Measurements from ENCODE around the gene PSPN.
A peak's percentile ranks its signal among the peaks of the same experiment; 100 is the strongest.

PSPN gene, protein sequence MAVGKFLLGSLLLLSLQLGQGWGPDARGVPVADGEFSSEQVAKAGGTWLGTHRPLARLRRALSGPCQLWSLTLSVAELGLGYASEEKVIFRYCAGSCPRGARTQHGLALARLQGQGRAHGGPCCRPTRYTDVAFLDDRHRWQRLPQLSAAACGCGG

DNA sequence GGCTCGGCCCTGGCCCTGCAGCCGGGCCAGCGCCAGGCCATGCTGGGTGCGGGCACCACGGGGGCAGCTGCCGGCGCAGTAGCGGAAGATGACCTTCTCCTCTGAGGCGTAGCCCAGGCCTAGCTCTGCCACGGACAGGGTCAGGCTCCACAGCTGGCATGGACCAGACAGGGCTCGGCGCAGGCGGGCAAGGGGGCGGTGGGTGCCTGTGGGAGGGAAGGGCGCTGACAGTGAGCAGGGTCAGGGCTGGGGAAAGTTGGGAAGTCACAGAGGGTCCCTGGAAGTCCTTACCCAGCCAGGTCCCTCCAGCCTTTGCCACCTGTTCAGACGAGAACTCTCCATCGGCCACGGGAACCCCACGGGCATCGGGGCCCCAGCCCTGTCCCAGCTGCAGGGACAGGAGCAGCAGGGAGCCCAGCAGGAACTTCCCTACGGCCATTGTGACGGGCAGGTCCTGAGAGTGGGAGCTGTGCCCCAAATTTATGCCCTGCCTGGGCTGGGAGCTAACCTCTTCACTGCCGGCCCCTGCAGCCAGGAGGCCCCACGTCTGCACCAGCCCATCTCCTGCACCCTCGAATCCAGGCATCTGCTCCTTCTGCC is at the start of gene PSPN:
Gene PSPN, minus strand, starts transcription at position 523 of the 600 bp plus-strand sequence. Its CDS starts 84 bp downstream, at position 439.
- no peak for DNase-seq

DNA sequence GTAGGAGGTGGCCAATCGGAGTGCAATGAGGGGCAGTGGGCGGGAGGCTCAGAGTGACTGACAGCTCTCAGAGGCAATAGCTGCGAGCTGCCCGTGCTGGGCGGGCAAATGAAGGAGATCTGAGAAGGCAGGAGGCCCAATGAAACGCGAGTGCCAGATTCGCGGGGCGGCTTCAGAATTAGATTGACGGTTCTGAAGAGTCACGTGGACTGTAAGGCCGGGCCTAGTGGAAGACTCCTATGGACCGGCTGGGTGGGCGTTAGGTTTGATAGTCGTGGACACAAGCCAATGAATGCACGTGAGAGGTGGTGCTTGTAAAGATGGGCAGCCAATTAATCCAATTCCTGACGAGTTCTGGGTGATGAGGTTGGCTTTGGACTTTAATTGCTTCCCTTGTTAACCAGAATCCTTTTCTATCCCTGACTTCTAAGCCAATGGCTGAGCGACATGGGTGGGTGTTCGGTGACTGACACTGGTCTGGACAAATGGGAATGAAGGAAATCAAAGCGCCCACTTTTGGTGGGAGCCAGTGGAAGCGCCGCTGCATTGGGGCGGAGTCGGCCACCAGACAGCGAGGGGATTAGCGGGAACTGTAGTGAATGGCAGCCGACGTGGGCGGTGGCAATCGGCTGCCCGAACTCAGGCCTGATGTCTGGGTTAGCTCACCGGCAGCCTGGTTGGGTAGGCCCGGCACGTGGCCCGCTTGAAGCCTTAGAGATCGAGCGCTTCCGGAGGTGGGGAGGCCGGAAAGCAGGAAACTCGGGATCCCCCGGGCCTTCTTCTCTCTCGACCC is 49.4 kb upstream of the PSPN start:
- DNase-seq = peak; percentile 100

DNA sequence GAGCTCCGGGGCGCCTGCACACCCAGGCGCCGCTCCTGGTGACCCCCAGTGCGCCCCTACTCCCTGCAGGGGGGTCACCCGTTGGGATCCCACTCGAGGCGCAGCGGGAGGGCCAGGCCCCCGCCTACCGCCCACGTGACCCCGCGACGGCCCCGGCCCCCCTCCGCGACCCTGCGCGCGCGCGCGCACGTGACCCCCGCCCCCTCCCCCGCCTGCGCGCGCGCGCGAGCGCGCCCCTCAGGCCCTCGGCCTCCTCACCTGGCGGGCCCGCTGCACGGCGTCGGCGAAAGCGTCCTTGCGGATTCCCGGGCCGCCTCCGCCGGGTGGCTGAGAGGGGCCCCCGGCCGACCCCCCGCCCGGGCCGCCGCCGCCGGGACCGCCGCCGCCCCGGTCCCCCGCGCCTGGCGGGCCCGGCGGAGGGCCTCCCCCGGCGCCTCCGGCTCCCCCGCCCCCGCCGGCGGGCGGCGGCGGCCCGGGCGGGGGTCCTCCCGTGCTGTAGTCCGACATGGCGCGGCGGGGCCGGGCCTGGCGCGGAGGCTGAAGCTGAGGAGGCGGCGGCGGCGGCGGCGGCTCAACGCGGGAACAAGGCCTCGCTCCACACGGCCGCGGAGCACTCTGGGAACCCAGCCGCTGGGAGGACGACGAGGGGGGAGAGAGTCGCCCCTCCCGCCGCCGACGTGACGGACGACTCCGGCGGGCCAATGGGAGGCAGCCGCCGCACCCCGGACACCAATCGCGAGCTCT is 48.6 kb upstream of the PSPN start, which contains the start of gene KHSRP:
Gene KHSRP, minus strand, starts transcription at position 617 of the 744 bp plus-strand sequence. Its CDS starts 110 bp downstream, at position 507.
- peak; percentile 33 for DNase-seq

DNA sequence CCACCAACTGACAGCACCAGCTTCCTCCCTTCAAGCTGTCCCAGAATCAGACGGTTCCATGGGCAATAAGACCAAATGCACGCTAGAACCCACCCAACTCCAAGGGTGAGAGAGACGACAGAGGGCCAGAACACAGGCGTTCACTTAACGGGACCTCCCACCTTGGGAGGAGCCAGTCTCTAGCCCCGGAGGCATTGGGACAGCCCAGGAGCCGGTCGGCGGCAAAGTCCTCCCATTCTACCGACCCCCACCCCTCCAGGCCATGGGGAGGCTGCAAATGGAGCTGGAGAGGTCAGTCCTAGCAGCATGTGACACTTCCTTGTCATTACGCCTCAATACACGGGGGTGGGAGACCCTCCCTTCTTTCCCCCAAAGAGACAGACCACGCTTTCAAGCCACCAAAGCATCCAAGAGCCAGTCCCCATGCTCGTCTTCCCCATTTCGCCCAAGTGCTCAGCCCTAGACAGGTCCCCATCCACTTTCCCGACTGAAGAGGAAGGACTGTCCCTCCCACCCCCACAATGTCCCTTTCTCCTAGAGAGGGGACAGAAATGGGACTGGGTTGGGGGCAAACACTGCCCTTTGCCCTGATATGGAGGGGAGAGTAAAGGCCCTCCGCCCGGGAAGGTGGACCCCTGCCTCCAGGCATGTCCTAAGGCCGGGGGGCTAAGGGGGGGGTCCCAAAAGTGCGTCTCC is 47.9 kb upstream of the PSPN start:
- peak; percentile 55 for DNase-seq

- no peak for DNase-seq
These were observed 45.6 kb upstream of the PSPN start for GRCh38 chr19:6421075-6422014.

GRCh38 chr19:6418562-6418932 is 42.8 kb upstream of the PSPN start:
- no peak for DNase-seq

DNA sequence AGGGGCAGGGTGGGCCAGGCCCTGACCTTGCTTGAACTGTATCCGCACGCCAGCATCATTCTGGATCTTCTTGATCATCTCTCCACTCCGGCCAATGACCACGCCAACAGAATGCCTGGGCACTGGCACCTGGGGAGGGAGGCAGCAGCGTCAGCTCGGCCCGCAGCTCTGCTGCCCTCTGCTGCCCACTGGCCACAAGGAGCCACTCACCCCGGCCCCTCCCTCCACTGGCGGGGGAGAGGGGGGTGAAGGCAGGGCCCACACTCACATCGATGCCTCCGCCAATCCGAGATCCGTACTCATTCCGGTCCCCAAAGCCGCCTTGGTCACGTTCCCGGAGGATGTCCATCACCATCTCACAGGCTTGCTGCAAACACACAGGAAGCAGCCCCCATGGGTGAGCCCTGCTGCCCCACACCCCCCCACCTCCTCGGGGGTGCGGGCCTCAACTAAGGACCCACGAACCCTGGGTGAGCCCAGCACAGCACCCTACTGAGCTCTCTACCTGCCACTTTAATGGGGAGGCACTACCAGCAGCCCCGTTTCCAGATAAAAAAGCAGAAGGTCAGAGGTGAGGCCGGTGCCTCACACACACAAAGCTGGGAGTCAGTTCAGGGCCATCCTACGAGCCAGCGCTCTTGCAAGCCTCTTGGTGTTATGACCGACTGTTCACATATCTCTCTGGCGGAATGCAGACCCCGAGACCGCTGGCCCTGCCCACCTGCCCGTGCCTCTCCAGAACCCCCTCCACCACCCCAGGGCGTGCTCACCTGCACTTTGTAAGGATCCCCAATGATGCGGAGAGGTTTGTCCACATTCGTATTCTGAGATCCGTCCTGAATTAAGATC is 42.2 kb upstream of the PSPN start:
- peak; percentile 38 for DNase-seq

DNA sequence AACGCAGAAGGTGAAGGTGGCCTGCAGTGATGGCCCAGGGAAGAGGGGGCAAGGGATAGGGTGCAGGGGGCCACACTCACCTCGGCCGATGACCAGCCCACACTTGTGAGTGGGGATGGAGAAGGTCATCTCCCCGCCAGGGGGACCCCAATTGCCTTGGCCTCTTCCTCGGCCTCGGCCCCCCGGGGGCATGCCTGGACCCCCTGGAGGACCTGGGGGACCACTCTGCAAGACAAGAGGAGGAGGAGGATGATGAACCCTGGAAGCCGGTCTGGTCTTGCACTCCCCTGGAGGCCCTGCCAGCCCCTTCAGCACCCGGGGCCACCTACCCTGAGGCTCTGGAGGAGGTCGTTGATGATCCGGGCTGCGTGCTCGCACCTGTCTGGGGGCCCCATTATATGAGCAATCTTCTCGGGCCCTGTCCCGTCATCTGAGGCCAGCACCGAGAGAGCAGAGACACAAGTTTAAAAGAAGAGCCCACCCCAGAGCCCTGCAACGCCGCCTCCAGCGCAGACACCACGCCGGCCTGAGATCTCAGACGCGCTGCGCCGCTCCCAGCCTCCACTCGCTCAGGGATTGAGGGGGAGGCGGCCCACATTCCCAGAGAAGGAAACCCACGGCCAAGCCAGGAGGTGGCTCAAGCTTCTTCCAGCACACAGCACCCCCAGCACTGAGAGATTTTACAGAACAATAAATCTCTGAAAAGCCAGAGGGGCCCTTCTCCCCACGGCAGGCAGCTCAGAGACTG is 41.1 kb upstream of the PSPN start:
- no peak for DNase-seq

GRCh38 chr19:6415591-6416190 is 40.0 kb upstream of the PSPN start:
- no peak for DNase-seq

DNA sequence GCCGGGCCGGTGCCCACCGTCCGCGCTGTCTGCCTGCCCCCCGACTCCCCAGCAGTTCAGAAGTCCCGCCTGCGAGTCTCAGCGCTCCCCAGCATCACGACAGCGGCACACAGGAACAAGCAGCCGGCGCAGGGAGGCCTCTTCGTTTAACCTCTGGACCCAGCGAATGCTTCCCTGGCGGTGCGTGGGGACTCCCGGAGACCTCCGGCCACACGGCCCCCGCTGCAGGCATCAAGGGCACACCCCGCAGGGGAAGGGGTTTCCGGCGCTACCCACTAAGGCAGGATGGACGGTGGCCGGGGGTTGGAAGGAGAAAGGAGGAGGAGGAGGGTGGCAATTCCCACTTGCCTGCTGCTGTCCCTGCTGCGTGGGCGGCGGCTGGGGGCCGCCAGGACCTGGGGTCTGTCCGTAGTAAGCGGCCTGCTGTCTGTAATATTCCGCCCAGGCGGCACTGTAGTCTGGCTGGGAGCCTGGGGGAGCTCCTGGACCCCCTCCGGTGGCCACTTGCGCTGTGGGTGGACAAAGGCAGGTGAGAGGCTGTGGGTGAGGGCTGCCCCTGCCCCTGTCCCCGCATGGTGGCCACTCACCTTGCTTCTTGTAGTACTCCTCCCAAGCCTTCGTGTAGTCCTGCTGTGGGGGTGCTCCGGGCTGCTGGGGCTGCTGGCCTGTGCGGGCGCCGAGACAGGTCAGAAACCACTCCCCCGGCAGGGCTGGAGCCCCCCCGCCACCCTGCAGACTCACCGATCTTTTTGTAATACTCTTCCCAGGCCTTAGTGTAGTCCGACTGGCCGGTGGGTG is 39.3 kb upstream of the PSPN start:
- no peak for DNase-seq

- no peak for DNase-seq
These were observed 38.2 kb upstream of the PSPN start for GRCh38 chr19:6413721-6414643.

- DNase-seq = no peak
These were observed 37.6 kb upstream of the PSPN start for GRCh38 chr19:6413291-6413690.

DNA sequence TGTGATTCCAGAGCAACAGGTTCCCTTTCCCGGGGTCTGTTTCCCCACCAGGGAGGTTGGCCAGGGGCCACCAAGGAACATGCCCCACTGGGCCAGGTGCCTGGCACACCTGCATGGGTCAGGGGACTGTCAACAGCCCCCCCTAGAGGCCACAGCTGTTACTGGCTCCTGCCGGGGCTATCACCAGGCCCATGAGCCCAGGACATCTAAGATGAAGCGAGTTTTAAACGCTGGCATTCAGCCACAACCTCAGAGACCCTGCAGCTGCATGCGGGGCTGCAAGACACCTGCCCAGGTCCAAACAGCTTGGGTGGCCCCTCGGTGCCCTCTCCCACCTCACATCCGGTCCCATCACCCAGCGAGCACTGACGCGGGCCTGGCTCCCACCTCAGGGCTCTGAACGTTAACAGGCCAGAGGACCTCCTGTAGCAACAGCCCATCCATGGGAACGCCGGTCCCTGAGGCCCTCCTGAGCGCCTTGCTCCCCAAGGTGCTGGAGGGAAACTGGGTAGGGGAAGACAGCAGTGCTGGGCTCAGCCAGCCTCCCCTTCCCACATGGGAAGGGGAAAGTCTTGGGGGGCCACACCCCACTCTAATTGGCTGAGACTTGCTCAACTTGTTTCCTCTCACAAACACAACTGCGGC is 36.8 kb upstream of the PSPN start:
- peak; percentile 60 for DNase-seq

- DNase-seq = peak; percentile 22
These were observed 36.3 kb upstream of the PSPN start for GRCh38 chr19:6412061-6412446.

- DNase-seq = no peak
These were observed 33.6 kb upstream of the PSPN start for GRCh38 chr19:6409346-6409745.

- DNase-seq = no peak
These were observed 30.7 kb upstream of the PSPN start for GRCh38 chr19:6406401-6406800.

Data from eye (tissue), 1 donor.